GM21447 (cell line): ENCODE measurements around the gene MMP19.
A peak's percentile ranks its signal among the peaks of the same experiment; 100 is the strongest.
"Not testable (repeated sequence)": the region's sequence is repeated elsewhere in the genome, so short reads cannot be mapped to it uniquely, and the experiment has no call there.

ENCODE experiments used
- ATAC-seq: cut with Tn5 transposase; IDR thresholded peaks from one replicate; pipeline ENCODE4 v1.9.1; 2021; ENCODE audit not compliant: unreplicated experiment

The MMP19 gene

DNA sequence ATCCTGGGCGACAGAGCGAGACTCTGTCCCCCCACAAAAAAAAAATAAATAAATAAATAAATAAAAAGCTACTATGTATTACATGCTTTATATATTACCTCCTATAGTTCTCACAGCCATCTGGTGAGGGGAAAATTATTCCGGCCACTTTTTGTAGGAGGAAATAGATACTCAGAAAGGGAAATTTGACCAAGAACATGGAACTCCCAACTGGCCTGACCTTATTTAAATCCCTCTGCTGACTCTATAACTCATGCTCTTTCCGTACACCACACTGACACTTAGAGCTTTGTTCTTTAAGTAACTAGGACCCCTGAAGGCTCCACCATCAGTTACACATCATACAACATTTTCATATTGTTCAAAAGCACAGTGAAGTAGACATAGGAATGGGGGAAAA, 2.2 kb upstream of the MMP19 start:
- ATAC-seq: no peak

DNA sequence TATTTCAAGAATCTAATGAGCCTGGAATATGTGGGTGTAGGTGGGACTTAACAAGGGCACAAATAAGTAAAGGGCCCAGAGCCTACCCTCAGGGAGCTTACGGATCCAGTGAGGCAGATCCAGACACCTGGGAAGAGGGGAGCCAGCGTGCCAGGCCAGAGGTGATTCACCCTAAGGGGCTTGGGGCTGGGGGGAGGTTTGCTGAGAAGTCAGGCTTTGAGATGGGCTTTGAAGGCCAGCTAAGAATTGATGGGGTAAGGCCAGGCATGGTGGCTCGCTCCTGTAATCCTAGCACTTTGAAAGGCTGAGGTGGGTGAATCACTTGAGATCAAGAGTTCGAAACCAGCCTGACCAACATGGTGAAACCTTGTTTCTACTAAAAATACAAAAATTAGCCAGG, 695 bp upstream of the MMP19 start:
- no peak for ATAC-seq

DNA sequence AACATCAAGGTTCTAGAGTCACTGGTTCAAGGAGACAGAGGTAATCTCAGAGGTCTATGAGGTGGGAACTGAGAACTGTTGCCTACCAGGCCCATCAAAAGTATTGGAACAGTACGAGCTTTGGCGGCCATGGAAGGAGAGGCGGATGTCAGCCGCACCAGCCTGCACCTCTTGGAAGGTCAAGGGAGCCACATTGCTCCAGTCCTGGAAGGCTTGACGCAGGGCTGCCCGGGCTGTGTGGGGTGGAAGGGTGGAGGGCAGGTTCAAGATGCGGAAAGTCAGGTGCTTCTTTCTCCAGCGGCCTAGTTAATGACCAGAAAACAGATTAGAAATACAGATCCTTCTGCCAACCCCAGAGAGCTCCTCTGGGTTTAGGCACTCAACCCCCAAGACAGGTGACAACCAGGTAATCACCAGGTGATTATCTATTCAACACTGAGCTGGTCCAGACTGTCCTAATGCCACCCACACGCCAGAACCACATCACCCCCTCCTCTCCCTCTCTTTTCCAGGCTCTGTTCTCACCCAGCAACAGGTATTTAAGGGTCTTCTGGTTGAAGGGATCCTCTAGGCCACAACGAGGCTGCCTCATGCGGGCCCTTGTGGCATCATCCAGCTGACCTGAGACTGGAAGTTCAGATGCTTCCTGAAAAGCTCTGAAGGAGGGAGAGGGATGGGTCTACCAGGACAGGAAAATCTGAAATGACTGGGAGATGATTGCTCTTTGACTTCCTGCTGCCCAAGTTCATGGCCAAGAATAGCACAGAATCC, 2.0 kb downstream of the MMP19 start:
- no peak for ATAC-seq

DNA sequence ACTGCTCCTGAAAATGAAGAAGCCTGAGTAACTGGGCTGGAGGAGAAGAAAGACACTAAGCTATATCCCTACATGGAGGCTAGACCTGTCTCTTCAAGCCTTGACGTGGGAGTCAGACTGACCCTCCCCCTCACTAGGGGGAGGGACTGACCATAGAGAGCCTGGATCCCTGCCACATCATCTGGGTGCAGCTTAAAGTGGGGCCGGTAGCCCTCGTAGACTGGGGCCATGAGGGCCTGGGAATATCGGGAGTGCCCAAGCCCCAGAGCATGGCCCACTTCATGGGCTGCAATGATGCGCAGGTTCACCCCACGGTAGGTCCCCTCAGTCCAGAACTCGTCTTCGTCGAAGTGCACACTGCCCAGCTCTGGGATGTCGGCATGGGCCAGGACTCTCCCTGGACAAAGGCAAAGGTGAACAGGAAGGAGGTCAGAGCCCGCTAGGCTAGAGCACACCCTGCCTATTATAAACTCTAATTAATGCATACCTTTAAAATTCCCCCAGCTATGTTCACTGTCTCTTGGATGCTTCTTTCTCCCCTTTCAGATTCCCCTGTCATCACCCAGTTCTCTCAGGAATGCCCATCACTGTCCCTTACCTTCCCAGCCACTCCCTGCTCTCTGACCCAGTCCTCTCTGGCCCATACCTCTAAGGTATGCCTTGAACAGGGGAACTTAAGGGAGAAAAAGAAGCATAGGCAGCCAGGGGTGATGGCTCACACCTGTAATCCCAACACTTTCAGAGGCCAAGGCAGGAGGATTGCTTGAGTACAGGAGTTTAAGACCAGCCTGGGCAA, 3.2 kb downstream of the MMP19 start:
- ATAC-seq: no peak

DNA sequence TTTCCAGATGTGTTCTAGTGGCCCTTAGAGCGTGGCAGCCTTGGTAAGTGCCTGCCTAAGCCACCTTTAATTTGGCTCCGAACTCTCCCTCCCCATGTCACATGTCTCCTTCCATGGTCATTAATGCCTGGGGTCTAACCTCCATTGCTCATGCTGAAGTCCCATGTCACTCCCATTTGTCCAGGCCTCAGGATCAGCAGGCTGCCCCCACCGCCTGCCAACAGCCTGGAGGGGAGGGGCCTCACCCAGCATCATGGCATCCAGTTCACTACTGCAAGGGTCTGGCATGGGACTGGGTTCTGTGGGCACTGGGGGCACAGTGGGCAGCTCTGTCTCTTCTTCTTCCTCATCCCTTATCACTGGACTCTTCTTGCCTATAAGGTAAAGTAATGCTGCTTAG, 4.4 kb downstream of the MMP19 start:
- ATAC-seq: no peak

DNA sequence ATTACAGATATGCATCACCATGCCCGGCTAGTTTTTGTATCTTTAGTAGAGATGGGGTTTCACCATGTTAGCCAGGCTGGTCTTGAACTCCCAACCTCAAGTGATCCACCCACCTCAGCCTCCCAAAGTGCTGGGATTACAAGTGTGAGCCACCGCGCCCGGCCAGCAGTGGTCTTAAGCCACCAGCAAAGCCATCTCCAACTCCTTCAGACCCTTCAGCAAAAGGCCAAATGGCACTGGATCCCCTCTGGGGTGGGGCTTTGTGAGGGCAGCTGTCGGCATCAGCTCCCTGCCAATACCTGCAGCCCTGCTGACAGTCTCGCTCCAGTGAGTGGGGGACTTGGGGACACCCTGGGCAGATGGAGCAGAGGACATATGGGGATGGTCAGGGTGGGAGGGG, 8.3 kb downstream of the MMP19 start:
- not testable (repeated sequence) for ATAC-seq

DNA sequence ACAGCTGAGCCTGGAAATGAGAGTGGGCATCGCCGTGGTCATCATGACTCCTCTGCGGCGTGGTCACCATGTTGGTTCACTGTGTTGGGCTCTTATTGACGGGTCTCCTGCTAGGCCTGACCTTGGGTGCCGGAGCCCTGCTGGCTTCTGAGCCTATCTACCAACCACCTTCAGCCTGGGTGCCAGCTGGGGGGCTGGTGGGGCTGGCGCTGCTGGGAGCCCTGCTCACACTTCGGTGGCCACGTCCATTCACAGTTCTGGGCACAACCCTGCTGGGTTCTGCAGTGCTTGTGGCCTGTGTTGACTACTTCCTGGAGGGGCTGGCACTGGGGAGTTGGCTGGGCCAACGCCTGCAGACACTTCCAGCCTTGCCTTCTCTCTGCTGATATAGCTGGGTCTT, 9.7 kb downstream of the MMP19 start:
- ATAC-seq: no peak

DNA sequence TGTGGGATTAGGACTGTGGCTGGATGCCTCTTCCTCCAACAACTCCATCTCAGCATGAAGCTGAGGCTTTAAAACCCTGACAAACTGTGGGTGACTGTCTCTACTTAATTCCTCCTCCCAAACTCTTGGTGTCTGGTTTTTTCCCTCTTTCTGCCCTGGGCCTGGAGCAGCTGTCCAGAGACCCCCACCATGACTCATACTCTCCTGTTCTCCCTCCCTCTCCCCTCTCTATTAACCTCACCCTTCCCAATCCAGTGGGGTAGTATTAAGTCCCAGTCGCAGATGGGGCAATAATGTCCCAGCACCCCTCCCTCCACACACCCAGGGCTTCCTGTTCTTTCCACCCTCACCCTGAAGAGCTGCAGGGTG, 11.3 kb downstream of the MMP19 start:
- ATAC-seq: no peak

DNA sequence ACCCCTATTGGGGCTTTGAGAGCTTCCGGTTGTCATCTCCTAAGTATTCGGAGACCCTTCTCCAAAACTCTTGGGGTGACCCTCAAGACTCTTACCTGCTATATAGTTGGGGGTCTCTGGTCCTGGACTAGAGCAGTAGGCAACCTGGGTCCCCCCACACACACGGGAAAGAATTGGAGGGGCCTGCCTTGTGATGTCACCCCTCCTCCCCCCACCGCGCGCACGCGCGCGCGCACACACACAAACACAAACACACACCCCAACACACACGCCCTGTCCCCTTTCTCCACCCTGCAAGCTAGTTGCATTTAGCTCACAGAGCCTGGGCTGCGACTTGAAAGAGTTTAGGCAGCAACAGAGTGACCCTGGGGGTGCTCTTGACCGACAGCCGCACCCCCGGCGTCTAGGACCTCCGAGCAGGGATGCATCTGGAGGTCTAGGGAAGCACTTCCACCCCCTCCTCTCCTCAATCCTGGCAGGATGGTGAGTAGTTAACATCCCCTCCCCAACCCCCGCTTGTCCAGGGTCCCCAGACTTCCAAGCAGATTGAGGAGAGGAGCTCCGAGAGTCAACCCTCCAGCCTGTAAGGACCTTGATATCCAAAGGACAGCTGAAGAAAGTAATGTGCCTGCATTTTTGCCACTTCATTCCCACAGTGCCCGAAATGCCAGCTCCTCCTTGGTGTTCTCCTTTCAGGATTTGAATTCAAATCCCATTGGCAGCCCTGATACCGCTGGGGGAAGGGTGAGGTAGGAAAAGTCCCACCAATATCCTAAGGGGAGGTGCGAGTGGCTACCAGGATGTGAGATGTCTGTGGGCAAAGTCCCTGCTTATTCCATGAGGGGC, 11.9 kb downstream of the MMP19 start:
- ATAC-seq: no peak

DNA sequence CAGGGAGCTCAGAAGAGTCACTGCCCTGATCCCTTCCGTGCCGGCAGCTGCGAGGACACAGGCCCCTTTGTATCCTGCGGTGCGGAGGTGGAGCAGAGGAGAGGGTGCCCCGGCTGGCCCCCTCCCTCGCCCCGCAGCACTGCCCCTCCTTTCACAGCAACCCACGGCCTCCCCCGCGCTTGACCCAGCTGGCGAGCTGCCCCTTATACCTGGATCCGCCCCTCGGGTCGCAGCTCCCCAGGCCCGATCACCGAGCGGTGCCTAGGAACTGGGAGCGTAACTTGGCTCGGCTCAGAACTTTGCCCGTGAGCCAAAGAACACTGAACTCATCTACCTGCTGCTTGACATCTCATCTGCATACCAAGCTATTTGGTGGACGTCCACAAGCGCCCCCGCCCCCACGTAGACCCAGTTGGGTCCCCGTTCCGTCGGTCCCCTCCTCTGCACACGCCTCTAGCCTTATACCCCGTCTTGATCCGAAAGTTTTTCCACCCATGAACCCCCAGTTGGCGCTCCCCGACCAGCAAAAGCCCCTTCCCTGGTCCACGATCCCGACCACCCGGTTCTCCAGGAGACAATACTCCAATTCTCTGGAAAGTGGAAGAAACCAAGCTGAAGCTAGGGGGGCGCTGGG, 12.7 kb downstream of the MMP19 start:
- ATAC-seq: peak; percentile 25

DNA sequence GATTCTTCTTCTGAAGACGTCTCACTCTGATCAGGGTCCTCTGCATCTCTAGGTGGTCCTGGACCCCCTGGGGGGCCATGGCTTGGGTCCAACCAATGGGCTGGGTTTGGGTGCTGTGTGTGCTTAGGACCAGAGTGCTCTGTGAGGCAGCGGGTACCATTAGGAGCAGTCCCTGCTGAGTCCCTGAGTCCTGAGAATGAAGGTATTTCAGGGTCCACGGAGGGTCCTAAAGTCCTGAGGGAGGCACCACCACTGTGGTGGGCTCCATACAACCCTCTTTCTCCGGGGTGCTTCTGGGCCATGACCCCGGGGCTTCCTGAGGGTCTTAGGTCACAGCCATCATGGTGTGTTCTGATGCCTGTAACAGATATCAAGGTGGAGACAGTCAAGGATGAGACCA, 14.4 kb downstream of the MMP19 start:
- ATAC-seq: no peak

DNA sequence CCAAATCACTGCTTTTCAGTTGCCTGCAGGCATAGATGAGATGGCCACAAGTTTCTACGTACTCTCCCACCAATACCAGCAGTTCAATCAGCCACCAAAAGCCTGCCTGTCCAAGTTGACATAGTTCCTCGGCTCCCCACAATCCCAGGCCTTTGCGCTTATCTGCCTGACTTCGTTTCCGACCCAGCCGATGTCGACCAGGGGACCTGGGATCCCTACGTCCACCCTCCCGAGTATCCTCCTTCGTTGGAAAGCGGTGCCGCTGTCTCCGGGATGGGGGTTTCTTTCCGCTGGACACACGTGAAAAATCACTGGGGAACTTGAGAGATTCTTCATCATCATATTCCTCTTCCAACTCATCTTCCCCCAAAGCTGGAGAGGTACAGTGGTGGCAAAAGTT, 14.9 kb downstream of the MMP19 start:
- no peak for ATAC-seq

DNA sequence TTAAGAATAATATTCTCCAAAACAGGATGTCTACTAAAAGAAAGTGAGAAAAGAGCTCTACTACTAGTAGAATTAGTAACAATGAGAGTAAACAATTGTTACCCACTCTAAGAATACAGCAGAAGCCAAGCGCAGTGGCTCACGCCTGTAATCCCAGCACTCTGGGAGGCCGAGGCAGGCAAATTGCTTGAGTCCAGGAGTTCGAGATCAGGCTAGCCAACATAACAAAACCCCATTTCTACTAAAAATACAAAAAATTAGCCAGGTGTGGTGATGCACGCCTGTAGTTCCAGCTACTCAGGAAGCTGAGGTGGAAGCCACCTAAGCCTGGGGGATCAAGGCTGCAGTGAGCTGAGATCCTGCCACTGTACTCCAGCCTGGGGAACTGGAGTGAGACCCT, 18.0 kb downstream of the MMP19 start:
- ATAC-seq: no peak

DNA sequence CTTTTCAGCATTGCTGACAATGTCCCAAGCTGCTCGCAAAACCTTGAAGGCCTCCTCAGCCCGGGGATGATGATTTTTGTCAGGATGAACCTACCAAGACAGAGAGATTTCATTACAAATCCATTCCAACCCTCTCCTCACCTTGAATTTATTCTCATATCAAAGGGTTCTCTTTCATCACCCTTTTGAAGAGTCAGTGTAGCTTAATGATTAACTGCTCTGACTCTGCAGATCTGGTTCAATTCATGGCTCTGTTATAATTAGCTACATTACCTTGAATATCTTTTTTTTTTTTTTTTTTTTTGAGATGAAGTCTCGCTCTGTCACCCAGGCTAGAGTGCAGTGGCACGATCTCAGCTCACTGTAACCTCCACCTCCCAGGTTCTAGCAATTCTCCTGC, 19.3 kb downstream of the MMP19 start:
- ATAC-seq: no peak

DNA sequence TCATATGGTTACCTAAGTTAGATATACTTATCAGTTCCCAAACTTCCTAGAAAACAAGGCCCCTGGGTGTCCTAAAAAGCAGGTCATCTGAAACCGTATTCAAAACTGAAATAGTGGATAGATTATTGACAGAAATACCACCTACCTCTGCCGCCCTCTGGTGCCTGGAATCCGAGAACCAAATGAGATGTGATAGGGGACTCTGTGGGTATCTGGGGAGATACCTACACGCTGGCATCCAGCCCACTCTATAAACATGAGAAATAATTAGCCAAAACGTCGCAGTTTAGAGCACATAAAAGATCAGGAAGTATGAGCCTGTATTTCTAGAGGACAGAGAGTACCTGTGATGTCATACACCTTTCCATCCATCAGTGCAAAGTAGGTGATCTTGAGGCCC, 20.5 kb downstream of the MMP19 start:
- no peak for ATAC-seq

DNA sequence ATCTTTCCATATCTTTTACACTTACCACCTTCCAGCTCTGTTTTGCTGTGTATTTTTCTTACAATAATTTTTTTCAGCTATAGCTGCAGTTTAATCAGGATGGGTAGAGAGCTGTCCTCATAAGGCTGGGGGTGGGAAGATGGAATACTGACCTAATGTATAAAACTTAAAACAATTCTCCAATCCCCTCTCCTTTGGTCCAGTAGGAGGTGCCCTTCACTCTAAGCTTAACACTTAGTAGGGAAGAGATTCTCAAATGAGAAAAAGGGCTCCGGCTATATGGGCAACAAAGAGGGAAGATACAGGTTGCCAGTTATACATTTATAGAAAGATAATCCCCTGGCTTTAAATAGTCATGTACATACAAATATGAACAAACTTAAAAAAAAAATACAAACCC, 22.1 kb downstream of the MMP19 start:
- ATAC-seq: no peak

DNA sequence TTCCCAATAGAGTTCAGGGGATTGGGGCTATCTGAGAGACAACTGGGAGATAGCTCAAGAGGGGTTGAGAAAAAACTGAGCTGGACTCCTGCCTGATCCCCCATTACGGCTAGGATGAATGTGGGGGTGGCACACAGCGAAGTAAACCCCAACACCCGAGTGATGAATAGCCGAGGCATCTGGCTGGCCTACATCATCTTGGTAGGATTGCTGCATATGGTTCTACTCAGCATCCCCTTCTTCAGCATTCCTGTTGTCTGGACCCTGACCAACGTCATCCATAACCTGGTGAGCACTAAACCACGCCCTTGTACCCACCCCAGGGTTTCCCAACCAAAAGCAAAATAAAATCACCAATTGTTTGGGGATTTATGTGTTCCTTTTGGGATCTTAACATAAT, 23.9 kb downstream of the MMP19 start:
- ATAC-seq: no peak

DNA sequence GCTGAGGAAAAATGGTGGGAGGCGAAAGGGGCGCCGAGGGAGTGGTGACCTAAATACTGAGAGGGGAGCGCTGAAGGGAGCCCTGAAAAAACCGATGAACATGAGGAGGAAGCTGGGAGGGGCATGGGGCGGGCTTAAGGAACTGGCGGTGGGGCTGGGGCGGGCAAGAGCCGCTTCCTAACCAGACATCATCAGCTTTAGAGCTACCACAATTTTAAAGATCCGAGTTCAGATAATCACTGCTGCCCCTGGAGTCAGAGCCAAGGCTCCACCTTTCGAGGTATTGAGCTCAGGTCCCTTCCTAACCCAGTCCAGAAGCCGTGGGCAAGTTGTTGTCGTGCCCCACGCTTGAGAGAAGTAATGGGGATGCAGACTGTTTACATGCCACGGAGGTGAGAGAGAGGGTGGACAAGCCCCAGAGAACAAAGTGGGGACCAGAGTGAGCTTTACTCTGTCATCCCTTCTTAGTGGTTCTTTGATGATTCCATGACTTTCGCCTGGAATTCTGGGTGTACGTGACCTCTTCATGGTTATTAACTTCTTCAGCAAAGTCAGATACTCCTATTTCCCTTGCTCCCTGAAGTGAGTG, 24.5 kb downstream of the MMP19 start:
- peak; percentile 28 for ATAC-seq

DNA sequence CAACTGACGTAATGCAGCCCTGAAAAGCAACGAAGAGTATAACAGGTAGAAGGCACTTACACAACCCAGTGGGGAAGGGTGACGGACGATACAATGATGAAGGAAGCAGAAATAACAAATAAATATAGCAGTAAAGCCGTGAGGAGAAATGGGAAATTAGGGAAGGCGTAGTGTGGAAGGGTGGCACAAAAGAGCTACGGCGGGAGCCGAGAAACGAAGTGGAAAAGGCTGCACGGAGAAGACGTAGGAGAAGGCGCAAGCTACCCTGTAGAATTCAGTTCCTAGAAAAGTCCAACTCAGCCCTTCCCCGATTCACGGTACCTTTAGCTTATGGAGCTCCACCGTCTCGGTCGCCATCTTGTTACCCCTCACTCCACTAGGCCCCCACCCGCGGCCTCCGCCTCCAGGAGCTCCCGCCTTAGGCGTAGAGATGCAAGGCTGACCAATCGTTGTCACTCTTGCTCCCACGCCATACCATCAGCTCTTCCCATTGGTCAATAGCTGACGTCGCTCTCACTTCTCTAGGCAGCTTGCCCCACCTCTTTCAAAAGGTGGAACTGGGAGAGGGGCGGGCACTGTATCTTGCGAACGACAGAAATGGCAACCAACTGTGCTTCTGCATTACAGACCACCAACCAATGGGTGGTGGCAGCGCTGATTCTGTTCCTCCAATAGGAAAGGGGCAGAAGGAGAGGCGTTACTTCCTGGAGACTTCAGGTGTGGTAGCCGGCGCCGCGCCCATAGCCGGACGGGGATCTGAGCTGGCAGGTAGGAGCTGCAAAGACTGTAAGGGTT, 25.2 kb downstream of the MMP19 start, which contains the start of the genes ORMDL2 and SARNP:
ORMDL2 (plus strand) TSS at position 697 of the 795 bp plus-strand sequence. CDS start 959 bp downstream, outside the sequence.
SARNP (minus strand) TSS at position 380 of the 795 bp plus-strand sequence; CDS start at position 357, 23 bp downstream.
- ATAC-seq: peak; percentile 95

DNA sequence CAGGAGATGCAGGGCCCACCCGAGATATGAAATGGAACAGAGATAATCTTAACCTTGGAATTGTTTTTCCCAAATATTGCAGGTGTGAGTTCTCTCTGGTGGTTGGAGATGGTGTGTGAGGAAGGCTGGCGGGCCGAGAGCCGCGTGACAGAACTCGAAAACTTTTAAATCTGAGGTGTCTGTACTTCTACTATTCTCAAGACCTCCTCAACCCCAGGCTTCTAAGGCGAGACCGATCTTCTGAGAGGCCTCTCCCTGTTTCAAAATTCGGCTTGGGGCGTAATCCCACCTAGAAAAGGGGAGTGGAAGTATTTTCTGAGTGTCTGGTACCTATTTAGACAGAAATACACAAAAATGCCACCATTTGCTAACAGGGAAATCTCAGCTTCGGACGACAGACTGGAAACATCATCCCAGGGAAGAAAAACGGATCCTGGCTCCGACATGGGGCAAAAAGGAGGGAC, 25.8 kb downstream of the MMP19 start:
- no peak for ATAC-seq
